HG02870 (cell line): Measurements from ENCODE around the gene ERH.
"Not testable (repeated sequence)": the region's sequence is repeated elsewhere in the genome, so short reads cannot be mapped to it uniquely, and the experiment has no call there.

Source experiments
- ATAC-seq: cut with Tn5 transposase; IDR thresholded peaks from one replicate; pipeline ENCODE4 v1.9.1; 2021; ENCODE audit warnings: mild to moderate bottlenecking, moderate library complexity; ENCODE audit not compliant: unreplicated experiment

ERH gene

DNA sequence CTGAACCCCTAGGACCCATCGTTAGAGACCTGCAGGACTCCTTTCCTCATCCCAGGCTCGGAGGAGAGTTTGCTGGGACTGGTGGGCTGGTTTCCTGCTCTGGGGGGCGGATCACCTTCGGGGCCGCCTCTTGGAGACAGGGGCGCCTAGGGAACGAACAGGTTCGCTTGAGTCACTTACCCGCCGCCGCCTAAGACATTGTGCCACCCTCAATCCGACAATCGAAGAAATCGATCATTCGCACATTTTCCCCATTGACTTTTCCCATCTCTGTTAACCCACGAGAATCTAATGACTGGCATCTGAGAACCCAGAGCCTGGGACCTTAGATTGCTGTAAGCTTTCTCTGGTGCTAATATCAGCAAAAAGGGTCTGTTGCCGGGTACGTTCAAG, 715 bp upstream of the ERH start:
- no peak for ATAC-seq

DNA sequence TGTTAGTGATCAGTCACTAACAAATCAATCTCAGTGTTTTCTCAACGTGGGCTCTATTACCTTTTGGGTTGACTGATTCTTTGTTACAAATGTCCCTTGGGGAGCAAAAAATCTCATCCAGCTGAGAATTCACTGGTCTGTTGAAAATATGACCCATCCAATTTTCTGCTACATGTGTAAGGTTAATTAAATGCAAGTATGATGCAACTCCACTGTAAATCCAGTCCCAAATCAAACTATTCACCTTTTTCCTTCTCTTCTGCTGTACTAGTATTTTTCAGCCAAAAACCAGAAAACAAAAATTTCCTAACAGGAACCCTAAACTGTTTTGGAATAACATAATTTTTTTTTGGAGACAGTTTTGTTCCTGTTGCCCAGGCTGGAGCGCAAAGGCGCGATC, 2.2 kb downstream of the ERH start:
- ATAC-seq = no peak

DNA sequence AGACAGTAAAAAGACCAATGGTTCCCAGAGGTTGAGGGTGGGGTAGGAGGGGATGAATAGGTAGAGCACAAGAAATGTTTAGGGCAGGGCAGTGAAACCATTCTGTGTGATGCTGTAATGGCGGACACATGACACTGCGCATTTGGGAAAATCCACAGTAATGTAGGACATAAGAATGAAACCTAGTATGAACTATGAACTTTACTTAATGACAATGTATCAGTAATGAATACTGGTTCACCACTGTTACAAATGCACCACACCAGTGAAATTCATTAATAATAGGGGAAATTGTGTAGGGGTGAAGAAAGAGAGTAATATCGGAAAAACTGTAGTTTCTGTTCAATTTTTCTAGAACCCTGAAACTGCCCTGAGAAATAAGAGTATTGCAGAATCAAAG, 5.6 kb downstream of the ERH start:
- no peak for ATAC-seq

DNA sequence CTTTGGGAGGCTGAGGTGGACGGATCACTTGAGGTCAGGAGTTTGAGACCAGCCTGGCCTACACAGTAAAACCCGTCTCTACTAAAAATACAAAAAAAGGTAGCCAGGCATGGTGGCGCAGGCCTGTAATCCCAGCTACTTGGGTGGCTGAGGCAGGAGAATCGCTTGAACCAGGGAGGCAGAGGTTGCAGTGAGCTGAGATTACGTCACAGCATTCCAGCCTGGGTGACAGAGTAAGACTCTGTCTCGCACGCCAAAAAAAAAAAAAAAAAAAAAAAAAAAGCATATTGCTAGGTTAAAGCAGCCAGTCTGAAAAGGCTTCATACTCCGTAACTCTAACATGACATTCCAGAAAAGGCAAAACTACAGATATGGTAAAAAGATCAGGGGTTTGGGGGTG, 6.7 kb downstream of the ERH start:
- not testable (repeated sequence) for ATAC-seq

DNA sequence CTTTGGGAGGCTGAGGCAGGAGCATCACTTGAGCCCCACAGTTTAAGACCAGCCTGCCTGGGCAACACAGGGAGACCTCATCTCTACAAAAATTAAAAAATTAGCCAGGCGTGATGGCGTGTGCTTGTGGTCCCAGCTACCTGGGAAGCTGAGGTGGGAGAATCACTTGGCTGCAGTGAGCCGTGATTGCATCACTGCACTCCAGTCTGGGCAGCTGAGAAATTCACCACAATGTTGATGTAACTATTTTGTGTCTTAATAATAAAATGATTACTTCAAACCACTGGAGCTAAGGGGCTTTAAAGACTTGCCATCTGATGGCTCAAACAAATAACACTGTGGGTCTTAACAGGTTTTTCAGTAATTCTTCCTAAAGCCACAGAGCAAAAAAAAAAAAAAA, 10.8 kb downstream of the ERH start:
- no peak for ATAC-seq

DNA sequence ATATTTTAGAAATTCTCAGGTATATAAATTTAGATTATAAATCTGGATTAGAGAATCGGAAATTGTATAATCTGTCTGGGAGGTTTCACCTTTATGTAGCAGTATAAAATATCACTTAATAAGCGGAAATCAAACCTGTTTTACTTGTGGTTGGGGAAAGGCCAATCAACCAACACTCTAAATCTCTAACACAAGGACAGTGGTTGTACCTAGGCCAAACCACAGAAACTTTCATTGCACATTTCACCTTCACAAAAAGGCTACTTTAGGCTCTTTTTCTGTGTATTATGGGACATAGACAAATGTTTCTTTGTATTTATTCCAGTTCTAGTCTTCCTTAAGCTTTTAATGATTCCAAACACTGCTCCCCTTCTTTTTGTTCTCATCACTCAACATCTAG, 19.8 kb downstream of the ERH start:
- no peak for ATAC-seq

DNA sequence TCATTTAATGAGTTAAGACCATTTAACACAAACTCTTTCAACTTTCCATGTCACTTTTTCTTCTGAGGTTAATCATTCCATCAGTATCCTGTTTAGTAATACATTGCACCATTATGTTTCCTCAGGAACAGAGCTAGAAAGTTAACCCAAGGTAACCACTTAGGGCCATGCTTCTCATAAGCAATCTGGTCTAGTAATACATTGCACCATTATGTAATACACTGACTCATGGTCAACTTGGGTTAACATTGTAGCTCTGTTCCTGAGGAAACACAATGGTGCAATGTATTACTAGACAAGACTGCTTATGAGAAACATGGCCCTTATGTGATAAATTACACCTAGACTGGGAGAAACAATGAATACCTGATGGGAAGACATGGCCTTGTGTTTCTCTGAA, 21.7 kb downstream of the ERH start:
- no peak for ATAC-seq

DNA sequence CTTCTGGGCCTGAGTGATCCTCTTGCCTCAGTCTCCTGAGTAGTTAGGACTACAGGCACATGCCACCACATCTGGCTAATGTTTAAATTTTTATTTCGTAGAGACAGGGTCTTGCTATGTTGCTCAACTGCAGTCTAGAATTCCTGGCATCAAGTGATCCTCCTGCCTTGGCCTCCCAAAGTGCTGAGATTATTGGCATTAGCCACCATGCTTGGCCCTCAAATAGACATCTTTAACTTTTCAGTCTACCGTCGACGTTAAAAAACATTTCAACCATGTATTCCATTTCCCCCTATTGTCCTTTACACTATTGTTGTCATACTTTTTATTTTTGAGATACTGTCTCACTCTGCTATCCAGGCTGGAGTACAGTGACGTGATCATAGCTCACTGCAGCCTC, 22.4 kb downstream of the ERH start:
- ATAC-seq = no peak

DNA sequence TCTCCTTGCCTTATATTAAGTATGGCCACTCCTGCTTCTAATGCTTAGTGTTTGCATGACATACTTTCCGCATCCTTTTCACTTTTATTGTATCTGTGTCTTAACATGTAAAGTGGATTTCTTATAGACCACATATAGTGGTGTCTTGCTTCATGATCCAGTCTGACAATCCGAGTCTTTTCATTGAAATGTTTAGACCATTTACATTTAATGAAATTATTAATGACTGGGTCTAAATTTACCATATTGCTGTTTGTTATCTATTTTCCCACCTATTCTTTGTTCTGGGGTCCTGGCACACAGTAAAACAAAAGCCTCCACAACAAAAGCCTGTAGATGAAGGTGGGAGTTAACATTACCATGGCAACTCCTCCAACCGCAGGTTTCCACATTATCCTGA, 22.9 kb downstream of the ERH start:
- no peak for ATAC-seq

DNA sequence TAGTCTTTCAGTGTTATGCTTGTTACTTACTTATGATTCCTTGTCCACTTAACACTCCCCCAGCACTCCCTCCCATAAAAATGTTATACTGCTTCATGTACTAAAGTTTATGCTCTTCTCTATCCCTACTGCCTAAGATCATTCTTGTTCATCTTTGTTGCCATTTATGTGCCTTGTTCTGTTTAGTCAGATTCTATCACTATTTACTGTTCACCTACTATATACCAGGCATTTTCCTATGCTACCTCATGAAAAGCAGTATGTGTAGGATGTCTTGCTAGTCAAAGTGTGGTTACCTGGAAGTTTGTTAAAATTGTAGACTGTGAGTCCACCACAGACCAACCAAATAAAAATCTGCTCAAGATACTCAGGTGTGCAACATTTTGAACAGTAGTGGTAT, 23.9 kb downstream of the ERH start:
- ATAC-seq = no peak

DNA sequence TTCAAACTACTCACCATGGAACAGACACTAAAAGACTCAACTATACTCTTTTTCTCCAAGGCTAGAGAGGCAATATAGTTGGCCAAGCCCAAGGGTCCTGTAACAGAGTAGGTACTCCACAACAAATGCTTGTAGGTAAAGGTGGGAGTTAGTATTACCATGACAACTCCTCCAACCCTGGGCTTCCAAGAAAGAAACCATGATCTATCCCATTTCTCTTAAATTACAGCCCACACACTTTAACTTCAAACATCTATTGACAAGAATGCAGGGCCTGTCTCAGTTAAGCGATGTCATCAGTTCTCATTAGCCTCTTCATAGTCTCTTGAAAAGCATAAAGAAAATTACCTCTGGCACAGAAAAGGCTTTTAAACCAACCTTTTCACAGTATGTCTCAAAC, 25.0 kb downstream of the ERH start:
- ATAC-seq = no peak

DNA sequence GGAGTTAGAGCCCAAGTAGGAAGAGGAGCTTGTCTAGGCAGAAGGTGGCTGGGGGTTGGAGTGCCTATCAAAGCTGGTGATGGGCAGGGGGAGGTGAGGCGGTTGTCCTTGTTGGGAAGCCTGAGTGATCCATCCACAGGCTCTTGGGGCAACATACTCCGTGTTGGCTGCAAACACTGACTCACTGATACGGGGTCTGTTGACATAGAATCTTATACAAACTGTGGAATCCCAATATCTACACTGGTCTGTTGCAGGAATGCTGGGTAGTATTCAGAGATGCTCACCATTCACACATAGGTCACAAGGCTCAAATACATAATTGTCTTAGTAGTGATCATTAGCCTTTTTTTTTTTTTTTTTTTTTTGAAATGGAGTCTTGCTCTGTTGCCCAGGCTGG, 26.0 kb downstream of the ERH start:
- no peak for ATAC-seq

DNA sequence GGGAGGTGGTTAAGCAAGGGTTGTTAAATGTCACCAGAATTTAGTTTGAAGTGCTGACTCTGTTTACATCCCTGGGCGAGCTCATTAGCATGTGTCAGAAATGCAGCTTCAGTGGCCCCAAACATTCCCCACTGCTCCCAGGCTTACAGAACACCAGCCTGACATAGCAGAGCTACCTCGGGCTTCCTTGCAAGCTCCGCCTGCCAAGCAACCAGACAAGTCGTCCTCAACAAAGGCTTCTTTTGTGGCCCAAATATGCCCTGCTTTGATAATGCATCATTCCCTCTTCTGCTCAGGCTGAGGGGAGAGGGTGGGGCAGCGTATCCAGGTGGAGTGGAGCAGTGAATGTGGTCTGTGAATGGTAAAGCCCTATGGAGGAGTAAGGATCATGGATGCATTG, 28.0 kb downstream of the ERH start:
- no peak for ATAC-seq

DNA sequence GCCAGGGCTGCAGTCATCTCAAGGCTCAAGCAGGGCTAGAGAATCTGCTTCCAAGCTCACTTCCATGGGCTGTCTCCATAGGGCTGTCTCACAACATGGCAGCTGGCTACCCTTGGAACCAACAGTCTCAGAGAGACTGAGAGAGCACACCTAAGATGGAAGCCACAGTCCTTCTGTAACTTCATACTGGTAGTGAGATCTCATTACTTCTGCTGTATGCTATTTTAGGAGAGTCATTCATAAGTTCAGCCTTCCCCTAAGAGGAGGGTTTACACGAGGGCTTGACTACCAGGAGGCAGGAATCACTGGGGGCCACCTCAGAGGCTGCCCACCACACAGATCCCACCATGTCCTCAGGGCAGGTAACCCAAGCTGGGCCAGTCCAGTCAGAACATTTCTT, 29.7 kb downstream of the ERH start:
- ATAC-seq = no peak

DNA sequence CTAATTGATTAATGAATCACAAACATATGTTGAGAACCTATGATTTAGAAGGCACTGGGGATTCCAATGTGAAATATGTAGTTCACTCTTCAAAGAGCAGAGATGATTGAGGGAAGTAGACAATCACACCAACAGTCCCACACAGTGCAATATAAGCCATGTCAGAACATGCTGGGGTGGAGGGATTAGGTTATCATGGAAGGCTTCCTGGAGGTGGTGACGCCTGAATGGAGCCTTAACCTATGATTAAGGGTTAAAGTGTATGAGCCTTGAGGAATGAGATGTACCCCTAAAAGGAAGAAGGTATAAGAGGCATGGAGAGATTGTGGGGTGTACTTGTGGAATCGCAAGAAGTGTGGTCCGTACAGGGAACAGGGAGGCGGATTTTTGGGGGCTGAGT, 31.3 kb downstream of the ERH start:
- no peak for ATAC-seq

DNA sequence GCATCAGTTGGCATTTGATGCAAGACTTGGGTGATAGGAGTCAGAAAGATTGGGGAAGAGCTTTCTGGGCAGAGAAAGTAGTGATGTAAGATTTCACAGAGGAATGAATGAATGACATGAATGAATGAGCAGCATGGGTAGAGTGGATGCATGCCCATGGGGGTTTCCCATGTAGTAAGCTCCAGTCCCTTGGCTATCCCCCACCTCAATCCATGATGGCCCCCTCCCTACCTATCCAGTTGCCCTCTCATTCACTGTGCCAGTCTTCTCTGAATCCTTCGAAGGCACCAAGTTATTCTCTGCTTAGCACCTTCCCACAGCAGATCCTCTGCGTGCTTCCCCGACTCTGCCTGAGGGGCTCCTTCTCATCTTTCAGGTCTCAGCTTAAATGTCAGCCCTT, 32.0 kb downstream of the ERH start:
- ATAC-seq = no peak

DNA sequence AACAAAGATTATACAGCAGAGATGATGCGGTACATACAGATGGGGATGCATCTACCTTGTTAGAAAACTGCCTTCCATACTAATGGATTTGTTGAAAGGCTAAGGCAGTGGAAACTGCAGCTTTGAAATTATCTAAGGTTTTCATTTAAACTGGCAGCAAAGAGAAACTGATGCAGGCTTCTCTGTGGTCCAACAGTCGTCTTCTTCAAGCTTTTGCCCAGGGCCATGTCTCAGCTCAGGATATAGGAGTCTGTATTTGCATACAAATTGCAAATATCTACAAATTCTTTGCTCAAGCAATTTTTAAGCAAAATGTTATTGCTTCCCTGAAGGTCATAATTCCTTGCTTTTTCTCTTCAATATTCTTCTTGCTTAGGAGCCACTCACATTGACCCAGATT, 33.7 kb downstream of the ERH start:
- no peak for ATAC-seq

DNA sequence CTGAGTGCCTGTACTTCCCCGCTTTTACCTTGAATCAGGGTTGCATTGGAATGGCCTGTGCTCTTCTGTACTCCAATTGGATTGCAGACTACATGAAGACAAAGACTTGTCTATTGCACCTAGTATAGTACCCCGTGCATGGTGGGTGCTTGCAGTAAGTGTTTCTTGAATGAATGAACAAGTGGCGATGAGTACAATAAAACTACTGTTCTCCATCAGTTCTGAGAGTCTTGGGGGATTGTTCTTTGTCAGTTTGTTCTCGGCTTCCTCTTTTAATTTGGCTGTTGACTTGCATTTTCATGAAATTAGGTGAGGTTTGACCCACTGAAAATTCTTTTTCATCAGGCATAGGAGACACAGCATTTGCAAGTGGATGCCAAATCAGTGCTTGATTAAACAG, 34.1 kb downstream of the ERH start:
- ATAC-seq = no peak

DNA sequence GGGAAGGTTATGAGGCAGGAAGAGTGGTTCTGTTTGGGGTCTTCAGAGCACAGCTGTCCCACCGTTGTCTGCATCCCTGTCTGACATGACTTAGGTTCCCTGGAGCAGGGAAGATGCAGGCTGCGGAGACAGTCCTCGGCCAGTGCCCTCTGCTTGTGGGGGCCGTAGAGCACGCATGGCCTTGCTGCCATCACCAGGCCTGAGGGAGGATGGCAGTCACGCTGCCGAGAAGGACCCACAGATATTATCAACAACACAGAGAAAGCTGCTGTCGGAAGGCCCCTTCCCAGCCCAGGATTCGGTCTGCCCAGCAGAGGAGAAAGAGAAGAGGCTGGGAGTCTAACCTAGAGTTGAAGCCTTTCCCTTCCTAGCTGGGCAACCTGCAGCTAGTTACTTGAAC, 35.0 kb downstream of the ERH start:
- ATAC-seq = no peak

DNA sequence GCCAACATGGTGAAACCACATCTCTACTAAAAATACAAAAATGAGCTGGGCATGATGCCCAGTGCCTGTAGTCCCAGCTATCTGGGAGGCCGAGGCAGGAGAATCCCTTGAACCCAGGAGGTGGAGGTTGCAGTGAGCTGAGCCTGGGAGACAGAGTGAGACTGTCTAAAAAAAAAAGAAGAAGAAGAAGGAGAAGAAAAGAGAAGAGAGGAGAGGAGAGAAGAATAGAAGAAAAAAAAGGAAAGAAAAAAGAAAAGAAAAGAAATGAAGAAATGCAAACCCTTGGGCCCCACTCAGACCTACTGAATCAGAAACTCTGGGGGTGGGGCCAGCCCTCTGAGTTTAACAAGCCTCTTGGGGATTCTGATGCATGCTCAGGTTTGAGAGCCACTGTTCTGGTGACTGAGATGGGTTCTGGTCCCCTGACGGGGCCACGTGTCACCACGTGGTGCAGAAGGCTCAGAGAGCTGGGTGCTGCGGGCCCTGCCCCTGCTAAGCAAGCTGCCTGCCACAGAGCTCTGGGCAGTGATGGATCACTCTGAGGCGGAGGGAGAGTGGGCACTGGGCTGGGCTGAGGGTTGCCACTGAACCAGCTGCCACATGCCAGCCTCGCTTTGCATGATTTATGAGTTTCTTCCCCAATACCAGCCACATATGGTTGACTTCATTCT, 37.5 kb downstream of the ERH start:
- ATAC-seq = no peak

DNA sequence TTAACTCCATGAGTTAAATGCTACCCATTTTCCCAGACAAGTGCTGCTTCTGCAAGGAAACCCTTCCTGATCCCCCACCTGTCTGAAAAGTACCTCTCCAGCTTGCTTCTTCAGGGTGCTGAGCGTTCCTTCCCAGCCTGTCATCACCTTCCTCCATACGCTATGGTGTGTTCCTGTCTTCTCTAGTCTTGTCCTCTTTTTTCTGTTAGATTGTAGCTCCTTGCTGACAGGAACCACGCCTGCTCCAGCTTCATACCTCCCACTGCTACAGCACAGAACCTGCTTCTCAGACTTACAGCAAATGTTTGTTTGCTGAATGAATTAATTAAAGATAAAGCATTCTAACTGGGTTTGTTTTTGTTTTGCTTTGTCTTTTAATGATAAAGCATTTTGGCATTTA, 39.1 kb downstream of the ERH start:
- no peak for ATAC-seq

DNA sequence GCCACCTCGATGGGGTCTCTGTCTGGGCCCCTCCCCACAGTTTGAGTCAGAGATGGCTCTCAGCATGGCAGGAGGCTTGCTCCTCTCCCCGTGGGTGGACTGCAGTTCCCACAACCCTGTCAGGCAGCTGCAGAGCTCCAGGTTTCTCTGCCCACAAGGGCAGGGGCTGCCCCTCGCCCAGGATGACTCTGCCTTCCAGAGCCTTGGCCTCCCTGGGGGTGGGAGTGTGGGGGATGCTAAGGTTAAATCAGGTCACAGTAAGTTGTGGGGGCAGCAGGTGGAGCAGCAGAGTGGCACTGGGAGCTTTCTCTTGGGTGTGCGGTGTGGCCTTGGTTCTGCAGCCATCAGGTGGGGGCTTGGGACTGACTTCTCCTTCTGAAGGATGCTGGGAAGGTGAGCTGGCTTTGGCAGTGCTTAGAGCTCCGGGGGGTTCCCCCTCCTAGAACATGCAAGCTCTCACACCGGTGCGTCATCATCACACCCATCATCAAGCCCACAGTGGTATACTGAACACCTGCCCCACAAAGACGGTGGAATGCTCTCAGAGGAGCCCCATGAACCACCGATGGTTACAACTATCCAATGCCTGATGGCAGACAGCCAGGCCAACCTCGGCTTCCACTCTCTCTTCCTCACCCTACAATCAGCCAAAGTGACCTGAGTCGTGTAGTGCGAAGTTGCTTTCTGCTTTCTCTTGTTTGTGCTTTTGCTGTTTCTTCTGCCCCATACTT, 39.7 kb downstream of the ERH start:
- peak; percentile 31 for ATAC-seq
